Natural killer cell (primary cell): ENCODE measurements around the gene MIF. TPM values are rescaled to one million over a fixed set of nuclear protein-coding genes. Genes with fewer than 3 reads are reported as not detected.

ENCODE experiments used
- ATAC-seq, 3 donors: fragments of 150-1000 bp in 2 of 3; fragments of 200-7000 bp in 1 of 3; cut with Tn5 transposase; 1 replicate in 1 of 3; 2 replicates in 2 of 3; pipeline ENCODE4 v1.10.0; 2021; ENCODE audit warnings: mild to moderate bottlenecking in 2 of 3, moderate library complexity in 2 of 3
- DNase-seq, 2 donors: peaks; one replicate each; pipeline versions ENCODE4 v3.0.0 to v3.0.0-alpha.2; 2013 to 2021; ENCODE audit warnings: mixed read lengths in 1 of 2
- H3K27ac ChIP-seq: one replicate; pipeline ENCODE4 v1.5.1; 2013; ENCODE audit warnings: mild to moderate bottlenecking, low read length
- H3K27me3 ChIP-seq: one replicate; pipeline ENCODE4 v1.6.1; 2013; ENCODE audit warnings: low read length; ENCODE audit not compliant: control insufficient read depth, insufficient read depth
- H3K36me3 ChIP-seq: one replicate; pipeline ENCODE4 v1.6.1; 2013; ENCODE audit warnings: low read length; ENCODE audit not compliant: control insufficient read depth, insufficient read depth
- H3K4me1 ChIP-seq: one replicate; pipeline ENCODE4 v1.6.1; 2013; ENCODE audit warnings: low read length; ENCODE audit not compliant: control insufficient read depth, insufficient read depth
- H3K4me3 ChIP-seq: one replicate; pipeline ENCODE4 v1.5.1; 2013; ENCODE audit warnings: low read length
- H3K9me3 ChIP-seq: one replicate; pipeline ENCODE4 v1.6.1; 2013; ENCODE audit warnings: low read length; ENCODE audit not compliant: control insufficient read depth, insufficient read depth
- H3K27ac Mint-ChIP-seq, 2 donors: one replicate each; pipeline ENCODE4 v1.8.0; 2022; ENCODE audit warnings: mild to moderate bottlenecking in 2 of 2, mixed read lengths in 2 of 2, moderate library complexity in 1 of 2
- H3K27me3 Mint-ChIP-seq, 2 donors: one replicate each; pipeline ENCODE4 v1.8.0; 2022; ENCODE audit warnings: low read depth in 2 of 2, mixed read lengths in 2 of 2
- H3K36me3 Mint-ChIP-seq: one replicate; pipeline ENCODE4 v1.8.0; 2022; ENCODE audit warnings: mixed read lengths
- H3K4me1 Mint-ChIP-seq, 2 donors: one replicate each; pipeline ENCODE4 v1.8.0; 2022; ENCODE audit warnings: mixed read lengths in 2 of 2
- H3K4me3 Mint-ChIP-seq: one replicate; pipeline ENCODE4 v1.8.0; 2022; ENCODE audit warnings: mild to moderate bottlenecking, moderate library complexity, mixed read lengths
- H3K9me3 Mint-ChIP-seq, 2 donors: one replicate each; pipeline ENCODE4 v1.8.0; 2022; ENCODE audit warnings: mixed read lengths in 2 of 2
- CTCF ChIP-seq: fragments of 200-600 bp; IDR thresholded peaks from one replicate; pipeline ENCODE4 v1.8.0; 2022; ENCODE audit warnings: antibody characterized with exemption
- WGBS: methylation state at CpG from one replicate; pipeline ENCODE4 v1.1.7; 2013; ENCODE audit warnings: missing lambda C conversion rate; ENCODE audit not compliant: insufficient coverage; 5-methylcytosine and 5-hydroxymethylcytosine counted together
- intact Hi-C: fragments of 100-400 bp; cut with micrococcal nuclease; formaldehyde crosslinking; loops from one replicate; pipeline ENCODE4 v1.14.2; 2022
- total RNA-seq, 4 donors: library from RNA; stranded (reverse); fragments of 120-200 nt in 1 of 4; gene quantifications; one replicate each; pipeline versions ENCODE4 v1.2.3 to v1.2.4, GENCODE V29; 2013 to 2022

MIF gene
- total RNA-seq, 3 donors from 2014 or later (not counting 1 experiment from before 2014, with no cell fraction given) = 115 to 182 (median 133) TPM

GRCh38 chr22:23908587-23909205, 14.5 kb downstream of the MIF start:
- H3K27me3 ChIP-seq = no peaks in the 10 kb centered on the region
- no peaks in the 10 kb centered on the region for H3K36me3 ChIP-seq
- no peak for DNase-seq
- intact Hi-C loops = no loop called here
- no peak overlapping the region for H3K4me3 ChIP-seq
- H3K4me1 Mint-ChIP-seq = peaks cover 5 to 26% of the 10 kb centered on the region in 2 donors
- H3K27ac Mint-ChIP-seq = no peak overlapping the region
- TF ChIP-seq CTCF = no peak
- H3K4me1 ChIP-seq = peaks cover 7% of the 10 kb centered on the region
- H3K4me3 Mint-ChIP-seq = no peak overlapping the region
- no peaks in the 10 kb centered on the region for H3K9me3 Mint-ChIP-seq
- WGBS = 88% methylated on average over 10 of the region's 11 CpGs
- ATAC-seq = no peak
- H3K9me3 ChIP-seq = no peaks in the 10 kb centered on the region
- no peaks in the 10 kb centered on the region for H3K36me3 Mint-ChIP-seq
- H3K27ac ChIP-seq = no peak overlapping the region
- H3K27me3 Mint-ChIP-seq = no peaks in the 10 kb centered on the region

- Mint-ChIP-seq H3K4me3 (no peak overlapping the region), H3K27me3 (no peaks in the 10 kb centered on the region), H3K9me3 (no peaks in the 10 kb centered on the region), H3K36me3 (no peaks in the 10 kb centered on the region), H3K27ac (no peak overlapping the region), H3K4me1 (peaks cover 8 to 24% of the 10 kb centered on the region in 2 donors)
- H3K36me3 ChIP-seq = no peaks in the 10 kb centered on the region
- 88% methylated on average over 5 of the region's 6 CpGs for WGBS
- DNase-seq (no peak), ATAC-seq (no peak)
- H3K4me3 ChIP-seq = no peak overlapping the region
- no peaks in the 10 kb centered on the region for H3K27me3 ChIP-seq
- H3K4me1 ChIP-seq = peaks cover 7% of the 10 kb centered on the region
- intact Hi-C loops = no loop called here
- TF ChIP-seq CTCF = no peak
- no peak overlapping the region for H3K27ac ChIP-seq
- H3K9me3 ChIP-seq = no peaks in the 10 kb centered on the region
These were observed 15.2 kb downstream of the MIF start for GRCh38 chr22:23909296-23909898.

- Mint-ChIP-seq H3K36me3 (no peaks in the 10 kb centered on the region), H3K4me3 (no peak overlapping the region), H3K27ac (no peak overlapping the region), H3K27me3 (no peaks in the 10 kb centered on the region), H3K9me3 (no peaks in the 10 kb centered on the region), H3K4me1 (peaks cover 8 to 22% of the 10 kb centered on the region in 2 donors)
- H3K27me3 ChIP-seq = no peaks in the 10 kb centered on the region
- H3K4me3 ChIP-seq = no peak overlapping the region
- no peak for DNase-seq
- H3K36me3 ChIP-seq = no peaks in the 10 kb centered on the region
- TF ChIP-seq CTCF = no peak
- peaks cover 7% of the 10 kb centered on the region for H3K4me1 ChIP-seq
- WGBS = 73% methylated on average over 3 of the region's 3 CpGs
- intact Hi-C loops = no loop called here
- H3K27ac ChIP-seq = no peak overlapping the region
- H3K9me3 ChIP-seq = no peaks in the 10 kb centered on the region
- ATAC-seq = no peak
These were observed 16.5 kb downstream of the MIF start for GRCh38 chr22:23910496-23911190.
